ENCODE measurements around the gene GNAT1. TPM values are rescaled to one million over a fixed set of nuclear protein-coding genes. Genes with fewer than 3 reads are reported as not detected.
"Not testable (repeated sequence)": the region's sequence is repeated elsewhere in the genome, so short reads cannot be mapped to it uniquely, and the experiment has no call there.

GNAT1 gene
- total RNA-seq, 3 donors from 2014 or later = not detected

DNA sequence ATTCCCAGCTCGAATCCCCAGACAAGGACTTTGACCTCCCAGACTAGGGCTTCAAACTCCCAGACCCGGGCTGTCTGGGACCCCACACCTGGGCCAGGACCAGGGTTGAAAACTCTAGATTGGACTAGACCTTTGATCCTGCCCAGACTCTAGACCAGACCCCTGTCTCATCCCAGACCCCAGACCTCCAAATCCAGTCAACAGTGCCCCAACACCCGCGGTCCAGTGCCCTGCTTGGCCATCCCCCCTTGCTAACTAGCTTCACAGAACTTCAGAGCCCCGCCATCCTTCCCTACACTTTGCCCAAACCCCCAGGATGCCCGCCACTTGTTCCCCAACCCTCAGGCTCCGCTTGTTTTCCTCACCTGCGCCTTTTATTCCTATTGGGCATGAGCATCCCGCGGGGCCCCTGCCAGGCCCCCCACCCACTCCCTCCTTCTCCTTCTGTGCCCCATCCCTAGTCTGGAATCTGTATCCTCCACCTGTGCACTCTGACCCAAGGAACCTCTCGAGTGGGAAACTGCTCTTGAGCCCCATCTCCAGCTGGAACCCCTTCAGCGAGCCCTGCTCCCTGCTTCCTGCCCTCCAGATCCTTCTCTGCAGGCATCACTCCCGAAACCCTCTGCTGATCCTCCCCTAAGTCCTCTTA lies 45.2 kb downstream of the GNAT1 start:
- Mint-ChIP-seq H3K27me3 (ENCODE audit: low read depth) (no peaks in the 10 kb centered on the region), H3K36me3 (ENCODE audit: insufficient read depth) (no peaks in the 10 kb centered on the region), H3K9me3 (no peaks in the 10 kb centered on the region), H3K4me1 (ENCODE audit: low read depth) (peaks cover 38% of the 10 kb centered on the region), H3K4me3 (peak overlapping the region; percentile 95)
- no peak for ATAC-seq
- DNase-seq = no peak

DNA sequence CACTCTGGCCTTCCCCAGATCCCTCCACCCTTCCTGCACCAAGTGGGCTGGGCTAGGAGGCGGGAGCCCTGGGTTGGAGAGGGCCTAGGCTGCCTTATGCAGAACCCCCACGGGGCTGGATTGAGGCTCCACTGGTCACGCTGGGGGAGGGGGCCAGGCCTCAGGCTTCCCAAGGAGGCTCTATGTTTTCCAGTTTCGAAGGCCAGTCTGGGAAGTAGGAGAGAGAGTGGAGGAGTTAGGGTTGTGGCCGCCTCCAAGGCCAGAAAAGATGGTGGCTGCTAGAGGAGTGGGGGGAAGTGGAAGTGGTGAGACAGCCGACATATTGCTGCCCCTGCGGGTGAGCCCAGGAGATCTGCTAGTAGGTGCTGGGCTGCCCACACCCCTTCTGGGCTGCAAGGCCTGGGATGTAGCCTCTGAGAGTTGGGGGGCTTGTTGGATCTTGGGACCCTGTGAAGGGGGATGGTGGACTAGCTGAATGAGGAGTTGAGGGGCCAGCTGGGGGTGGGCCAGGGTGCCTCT lies 45.8 kb downstream of the GNAT1 start:
- Mint-ChIP-seq H3K9me3 (no peaks in the 10 kb centered on the region), H3K4me3 (peak overlapping the region; percentile 95), H3K4me1 (ENCODE audit: low read depth) (peaks cover 44% of the 10 kb centered on the region), H3K36me3 (ENCODE audit: insufficient read depth) (no peaks in the 10 kb centered on the region), H3K27me3 (ENCODE audit: low read depth) (no peaks in the 10 kb centered on the region)
- DNase-seq (no peak), ATAC-seq (no peak)

DNA sequence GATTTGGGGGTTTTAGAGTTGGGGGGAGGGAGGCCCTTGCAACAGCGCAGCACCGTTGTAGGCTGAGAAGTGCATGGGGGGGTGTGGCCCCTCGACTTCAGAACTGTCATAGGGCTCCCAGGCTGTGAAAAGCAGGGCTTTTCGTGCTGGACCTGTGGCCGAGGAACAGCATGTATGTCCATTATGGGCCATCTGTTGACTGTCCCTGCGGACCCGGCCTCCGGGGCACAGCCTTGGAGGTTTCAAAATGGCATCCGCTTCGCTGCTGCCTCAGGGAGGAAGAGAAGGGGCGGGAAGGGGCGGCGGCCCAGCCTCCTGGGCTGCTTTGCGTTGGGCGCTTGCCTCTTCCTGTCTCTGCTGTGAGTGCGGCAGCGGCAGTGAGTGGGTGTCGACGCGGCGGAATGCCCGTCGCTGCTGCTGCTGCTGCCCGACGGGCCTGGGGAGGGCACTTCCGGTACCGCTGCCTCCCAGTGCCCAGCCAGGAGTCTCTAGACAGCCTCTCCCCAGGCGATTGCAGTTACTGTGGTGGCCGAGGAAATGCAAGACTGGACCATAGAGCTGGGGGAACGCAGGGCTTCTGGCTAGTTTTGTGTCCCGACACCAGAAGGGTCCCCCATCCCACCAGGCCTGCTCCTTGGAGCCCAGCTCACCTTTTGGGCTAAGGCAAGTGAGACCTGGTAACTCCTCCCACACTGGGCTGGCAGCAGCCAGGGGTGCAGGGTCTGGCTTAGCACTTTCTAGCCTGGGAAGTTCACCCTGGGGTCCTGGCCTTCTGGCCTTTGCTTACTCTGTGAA lies 46.5 kb downstream of the GNAT1 start:
- Mint-ChIP-seq H3K9me3 (no peaks in the 10 kb centered on the region), H3K4me3 (peak overlapping the region; percentile 95), H3K4me1 (ENCODE audit: low read depth) (peaks cover 52% of the 10 kb centered on the region), H3K36me3 (ENCODE audit: insufficient read depth) (no peaks in the 10 kb centered on the region), H3K27me3 (ENCODE audit: low read depth) (no peaks in the 10 kb centered on the region)
- DNase-seq = peak; percentile 80
- peak; percentile 56 to 59 for ATAC-seq

DNA sequence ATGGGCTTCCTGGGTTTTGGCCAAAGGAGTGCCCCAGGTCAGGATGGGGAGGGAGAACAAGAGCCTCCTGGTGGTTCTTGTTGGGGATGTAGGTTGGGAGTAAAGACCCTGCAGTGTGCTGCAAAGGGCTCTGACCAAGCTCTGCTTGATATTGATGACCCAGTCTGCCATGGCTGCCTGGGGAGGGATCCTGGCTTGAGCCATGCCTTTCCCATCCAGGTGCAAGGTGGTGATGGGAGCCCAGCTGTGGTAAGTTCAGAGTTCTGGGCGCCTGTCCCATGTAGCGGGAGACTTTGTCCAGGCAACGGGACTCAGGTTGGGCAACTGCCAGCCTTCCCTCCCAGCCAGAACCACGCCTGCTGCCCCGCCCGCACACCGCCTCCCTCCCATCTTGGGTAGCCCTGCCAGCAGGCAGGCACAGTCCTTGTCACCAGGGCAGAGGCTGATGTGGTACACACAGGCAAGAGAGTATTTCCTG lies 47.2 kb downstream of the GNAT1 start:
- Mint-ChIP-seq H3K9me3 (no peaks in the 10 kb centered on the region), H3K27me3 (ENCODE audit: low read depth) (no peaks in the 10 kb centered on the region), H3K4me3 (peak overlapping the region; percentile 95), H3K4me1 (ENCODE audit: low read depth) (peaks cover 58% of the 10 kb centered on the region), H3K36me3 (ENCODE audit: insufficient read depth) (no peaks in the 10 kb centered on the region)
- DNase-seq (no peak), ATAC-seq (no peak)

DNA sequence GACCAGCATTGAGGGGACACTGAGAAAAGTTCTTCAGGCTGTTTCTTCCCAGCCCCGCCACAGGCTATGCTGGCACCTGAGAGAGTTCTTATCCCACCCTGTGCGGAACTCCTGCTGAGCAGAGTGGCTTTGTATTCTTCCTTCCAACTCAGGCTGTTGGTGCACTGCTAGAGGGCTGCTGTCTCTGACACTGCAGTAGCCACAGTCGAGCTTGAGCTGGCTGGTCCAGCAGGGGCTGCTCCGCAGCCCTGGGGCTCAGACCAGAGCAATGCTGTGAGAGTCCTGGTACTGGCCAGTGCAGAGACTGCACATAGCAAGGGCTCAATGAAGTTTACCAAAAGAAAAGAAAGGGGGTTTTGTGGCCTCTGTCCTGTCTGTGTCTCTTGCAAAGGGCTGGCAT lies 48.2 kb downstream of the GNAT1 start:
- DNase-seq (no peak), ATAC-seq (no peak)
- Mint-ChIP-seq H3K4me1 (ENCODE audit: low read depth) (peaks cover 66% of the 10 kb centered on the region), H3K27me3 (ENCODE audit: low read depth) (no peaks in the 10 kb centered on the region), H3K9me3 (no peaks in the 10 kb centered on the region), H3K4me3 (peak overlapping the region; percentile 59), H3K36me3 (ENCODE audit: insufficient read depth) (no peaks in the 10 kb centered on the region)

DNA sequence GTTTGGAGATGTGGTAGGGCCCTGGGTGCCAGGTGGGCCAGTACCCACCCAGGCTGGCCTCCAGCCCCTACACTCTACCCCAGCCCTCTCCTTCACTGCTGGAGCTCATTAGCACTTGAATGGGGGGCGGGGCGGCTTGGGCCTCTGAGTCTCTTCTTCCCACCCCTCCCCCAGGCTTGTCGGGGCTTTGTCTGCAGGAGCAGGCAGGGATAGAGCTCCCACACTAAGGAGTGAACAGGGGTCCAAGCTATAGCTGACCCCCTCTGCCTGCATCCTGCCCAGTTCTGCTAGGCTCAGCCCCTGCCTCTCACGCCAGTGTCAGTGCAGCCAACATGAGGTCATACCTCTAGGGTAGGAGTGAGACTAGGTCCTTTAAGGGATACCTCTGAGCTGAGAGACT lies 49.8 kb downstream of the GNAT1 start:
- H3K36me3 Mint-ChIP-seq (ENCODE audit: insufficient read depth) = no peaks in the 10 kb centered on the region
- H3K4me3 Mint-ChIP-seq = no peak overlapping the region
- ATAC-seq = no peak
- peaks cover 73% of the 10 kb centered on the region for H3K4me1 Mint-ChIP-seq (ENCODE audit: low read depth)
- no peak for DNase-seq
- no peaks in the 10 kb centered on the region for H3K9me3 Mint-ChIP-seq
- no peaks in the 10 kb centered on the region for H3K27me3 Mint-ChIP-seq (ENCODE audit: low read depth)

DNA sequence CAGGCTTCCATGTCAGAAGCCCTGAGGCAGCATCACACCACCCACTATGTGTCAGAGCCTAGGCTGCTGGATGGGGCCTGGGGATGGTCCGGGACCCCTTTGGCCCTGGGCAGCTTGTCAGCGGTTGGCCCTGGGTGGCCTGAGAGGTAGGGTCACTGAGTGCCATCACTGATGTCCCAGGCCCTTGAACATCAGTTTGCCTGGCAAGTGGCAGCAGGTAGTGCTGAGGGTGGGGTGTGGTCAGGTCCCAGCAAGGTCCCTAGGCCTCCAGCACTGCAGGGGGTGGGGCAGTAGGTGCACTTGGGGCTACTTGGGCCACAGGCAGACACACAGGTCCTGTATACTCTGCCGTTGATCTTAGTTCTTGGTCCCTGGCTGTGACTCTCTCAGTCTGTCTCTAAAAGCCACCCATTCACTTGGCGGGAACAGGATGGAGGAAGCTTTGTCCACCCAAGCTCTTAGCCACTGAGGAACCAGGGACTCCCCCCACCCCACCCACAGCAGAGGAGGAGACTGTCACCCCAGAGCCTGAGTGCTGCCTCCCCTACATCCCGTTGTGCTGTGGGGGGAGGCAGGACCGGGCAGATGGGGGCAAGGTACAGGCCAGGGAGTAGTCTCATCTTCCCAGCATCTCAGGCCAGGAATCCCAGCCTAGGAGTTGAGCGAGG lies 50.4 kb downstream of the GNAT1 start:
- Mint-ChIP-seq H3K4me1 (ENCODE audit: low read depth) (peaks cover 80% of the 10 kb centered on the region), H3K27me3 (ENCODE audit: low read depth) (no peaks in the 10 kb centered on the region), H3K9me3 (no peaks in the 10 kb centered on the region), H3K4me3 (peak overlapping the region; percentile 7), H3K36me3 (ENCODE audit: insufficient read depth) (no peaks in the 10 kb centered on the region)
- DNase-seq (no peak), ATAC-seq (no peak)

DNA sequence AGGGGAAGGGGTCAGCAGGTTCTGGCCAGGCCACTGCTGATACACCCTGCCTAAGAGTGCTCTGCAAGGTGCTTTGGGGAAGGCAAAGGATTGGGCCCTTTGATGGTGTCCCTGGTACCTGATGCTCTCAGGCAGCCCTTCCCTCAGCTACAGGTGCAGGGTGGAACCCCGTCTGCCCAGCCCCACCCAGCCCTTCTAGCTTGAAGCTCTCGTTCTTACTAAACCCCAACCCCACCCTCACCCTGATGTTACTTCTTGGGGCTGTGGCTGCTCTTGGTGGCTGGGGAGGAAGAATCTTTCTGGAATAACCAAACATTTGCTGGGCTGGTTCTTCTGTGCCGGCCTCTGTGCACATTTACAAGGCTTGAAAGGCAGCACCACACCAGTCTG lies 51.0 kb downstream of the GNAT1 start:
- ATAC-seq = no peak
- no peaks in the 10 kb centered on the region for H3K36me3 Mint-ChIP-seq (ENCODE audit: insufficient read depth)
- peak overlapping the region; percentile 71 for H3K4me3 Mint-ChIP-seq
- peaks cover 85% of the 10 kb centered on the region for H3K4me1 Mint-ChIP-seq (ENCODE audit: low read depth)
- H3K27me3 Mint-ChIP-seq (ENCODE audit: low read depth) = no peaks in the 10 kb centered on the region
- no peak for DNase-seq
- no peaks in the 10 kb centered on the region for H3K9me3 Mint-ChIP-seq

DNA sequence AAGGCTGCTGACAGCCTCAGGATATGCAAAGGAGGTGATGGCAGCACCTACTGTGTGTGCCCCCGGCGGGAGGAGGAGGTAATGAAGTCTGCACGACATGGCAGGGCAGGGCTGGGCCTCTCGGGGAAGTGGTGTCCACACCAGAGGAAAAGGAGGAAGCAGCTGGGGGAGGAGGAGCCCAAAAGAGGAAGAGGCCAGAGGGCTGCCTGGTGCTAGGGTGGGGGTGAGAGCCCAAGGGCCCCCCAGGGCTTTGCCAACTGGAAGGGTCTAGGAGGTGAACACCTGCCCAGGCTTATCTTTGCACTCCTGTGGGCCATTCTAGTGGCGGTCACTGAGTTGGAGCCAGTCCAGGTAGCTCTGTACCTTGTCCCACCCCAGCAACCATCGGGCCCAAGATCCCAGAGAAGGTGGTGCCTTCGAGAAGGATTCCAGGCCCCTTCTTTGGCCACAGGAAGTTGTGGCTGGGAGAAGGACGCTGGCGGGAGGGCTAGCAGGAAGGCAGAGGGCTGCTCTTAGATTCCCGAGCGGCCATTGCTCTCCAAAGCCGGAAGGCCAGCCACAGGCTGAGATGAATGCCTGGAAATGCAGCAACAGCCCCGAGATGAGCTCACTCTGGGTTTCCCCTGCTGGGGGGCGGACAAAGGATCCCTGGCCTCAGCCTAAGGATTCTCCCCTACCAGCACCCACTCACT lies 51.6 kb downstream of the GNAT1 start:
- ATAC-seq = peak in 1 of 2 donors; percentile 6
- Mint-ChIP-seq H3K4me3 (peak overlapping the region; percentile 71), H3K36me3 (ENCODE audit: insufficient read depth) (no peaks in the 10 kb centered on the region), H3K4me1 (ENCODE audit: low read depth) (peaks cover 86% of the 10 kb centered on the region), H3K9me3 (no peaks in the 10 kb centered on the region), H3K27me3 (ENCODE audit: low read depth) (no peaks in the 10 kb centered on the region)
- peak; percentile 32 for DNase-seq

DNA sequence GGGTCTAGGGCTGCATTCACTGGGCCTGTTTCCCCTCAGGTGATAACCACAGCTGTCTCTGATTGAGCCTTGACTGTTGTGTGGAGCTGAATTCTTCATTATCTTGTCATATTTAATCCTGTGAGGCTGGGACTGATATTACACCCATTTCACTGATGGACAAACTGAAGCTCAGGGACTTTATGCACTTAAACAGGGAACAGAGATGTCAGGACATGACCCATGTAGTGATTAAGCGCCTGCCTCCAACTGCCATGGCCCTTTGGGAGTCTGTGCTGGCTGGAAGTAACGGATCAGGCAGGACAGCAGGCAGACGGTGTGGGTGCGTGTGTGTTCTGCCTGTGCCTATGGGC lies 52.1 kb downstream of the GNAT1 start:
- H3K9me3 Mint-ChIP-seq = no peaks in the 10 kb centered on the region
- peaks cover 85% of the 10 kb centered on the region for H3K4me1 Mint-ChIP-seq (ENCODE audit: low read depth)
- peaks cover 2% of the 10 kb centered on the region for H3K36me3 Mint-ChIP-seq (ENCODE audit: insufficient read depth)
- peak overlapping the region; percentile 9 for H3K4me3 Mint-ChIP-seq
- no peaks in the 10 kb centered on the region for H3K27me3 Mint-ChIP-seq (ENCODE audit: low read depth)
- no peak for DNase-seq
- ATAC-seq = no peak

DNA sequence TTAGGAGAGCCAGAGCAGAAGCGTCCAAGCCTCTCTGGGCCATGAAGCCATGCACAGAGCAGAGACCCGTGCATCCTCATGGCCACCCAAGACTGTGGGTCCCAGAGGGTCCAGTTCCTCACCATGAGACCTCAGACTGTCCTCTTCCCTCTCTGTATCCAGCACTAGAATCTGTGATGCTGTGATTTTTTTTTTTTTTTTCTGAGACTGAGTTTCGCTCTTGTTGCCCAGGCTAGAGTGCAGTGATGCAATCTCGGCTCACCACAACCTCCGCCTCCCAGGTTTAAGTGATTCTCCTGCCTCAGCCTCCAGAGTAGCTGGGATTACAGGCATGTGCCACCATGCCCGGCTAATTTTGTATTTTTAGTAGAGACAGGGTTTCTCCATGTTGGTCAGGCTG lies 53.4 kb downstream of the GNAT1 start:
- not testable (repeated sequence) for ATAC-seq; H3K27me3 Mint-ChIP-seq (ENCODE audit: low read depth); H3K9me3 Mint-ChIP-seq; DNase-seq; H3K36me3 Mint-ChIP-seq (ENCODE audit: insufficient read depth)
- Mint-ChIP-seq H3K4me1 (ENCODE audit: low read depth) (peaks cover 79% of the 10 kb centered on the region), H3K4me3 (peak overlapping the region; percentile 21)

DNA sequence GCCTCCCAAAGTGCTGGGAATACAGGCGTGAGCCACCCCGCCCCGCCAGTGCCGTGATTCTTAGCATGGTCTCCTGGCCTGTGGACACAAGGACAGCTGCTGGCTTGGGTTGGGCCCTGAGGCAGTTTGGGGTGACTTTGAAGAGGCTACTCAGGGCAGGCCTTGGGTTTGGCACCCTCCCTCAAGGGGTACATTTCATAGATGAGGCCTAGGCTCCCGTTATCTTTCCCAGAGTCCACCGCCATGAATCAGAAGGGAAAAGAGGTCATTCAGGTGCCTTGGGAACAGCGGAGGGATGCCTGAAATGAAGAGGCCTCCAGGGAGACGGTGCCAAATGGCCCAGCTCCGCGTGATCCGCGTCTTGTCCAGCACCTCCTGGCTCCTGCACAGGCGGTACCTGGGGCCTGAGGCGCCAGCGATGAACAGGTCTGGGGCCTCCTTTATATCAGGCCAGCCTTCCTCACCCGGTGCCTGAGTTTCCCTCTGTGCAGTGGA lies 53.9 kb downstream of the GNAT1 start:
- H3K27me3 Mint-ChIP-seq (ENCODE audit: low read depth) = no peaks in the 10 kb centered on the region
- peak overlapping the region; percentile 21 for H3K4me3 Mint-ChIP-seq
- no peaks in the 10 kb centered on the region for H3K9me3 Mint-ChIP-seq
- H3K36me3 Mint-ChIP-seq (ENCODE audit: insufficient read depth) = peaks cover 4% of the 10 kb centered on the region
- ATAC-seq (no peak), DNase-seq (no peak)
- H3K4me1 Mint-ChIP-seq (ENCODE audit: low read depth) = peaks cover 79% of the 10 kb centered on the region

DNA sequence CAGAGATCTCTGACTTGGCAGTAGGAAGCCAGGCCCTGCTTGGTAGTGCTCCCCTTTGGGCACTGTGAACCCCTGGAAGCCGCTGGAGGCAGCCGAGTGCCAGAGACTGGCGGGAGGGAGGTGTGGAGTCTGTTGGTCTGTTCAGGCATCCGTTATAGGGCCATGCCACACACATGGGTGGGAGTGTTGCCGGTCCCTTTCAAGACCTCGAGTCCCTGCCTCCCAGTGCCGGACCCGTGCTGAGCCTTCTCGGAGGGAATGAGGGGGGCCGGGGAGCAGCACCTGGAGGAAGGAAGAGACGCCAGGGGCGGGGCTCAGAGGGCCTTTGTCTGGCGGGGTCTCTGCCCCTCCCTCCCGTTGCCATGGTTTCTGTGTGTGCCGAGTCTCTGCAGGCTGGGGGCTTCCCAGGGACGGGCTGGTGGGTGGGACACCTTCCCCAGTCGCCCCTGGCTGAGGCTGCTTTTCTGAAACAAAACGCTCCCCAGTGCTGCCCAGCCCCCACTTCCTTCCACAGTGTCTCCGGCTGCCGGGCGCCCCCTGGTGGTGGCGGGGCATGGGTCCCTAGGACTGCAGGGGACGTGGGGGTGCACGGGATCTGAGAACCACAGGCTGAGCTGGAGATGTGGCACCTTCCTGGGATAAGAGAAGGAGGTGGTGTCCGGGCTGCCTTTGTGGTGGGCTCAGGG lies 54.6 kb downstream of the GNAT1 start:
- H3K36me3 Mint-ChIP-seq (ENCODE audit: insufficient read depth) = peaks cover 5% of the 10 kb centered on the region
- peak overlapping the region; percentile 81 for H3K4me3 Mint-ChIP-seq
- peak; percentile 81 to 86 for ATAC-seq
- peaks cover 78% of the 10 kb centered on the region for H3K4me1 Mint-ChIP-seq (ENCODE audit: low read depth)
- no peaks in the 10 kb centered on the region for H3K27me3 Mint-ChIP-seq (ENCODE audit: low read depth)
- peak; percentile 96 for DNase-seq
- H3K9me3 Mint-ChIP-seq = no peaks in the 10 kb centered on the region
